A549 treated with dexamethasone at 1 μM for 4 hours (cell line): Measurements from ENCODE around the gene ADAMTS18. TPM values are rescaled to one million over a fixed set of nuclear protein-coding genes. Genes with fewer than 3 reads are reported as not detected.

Experiments
- total RNA-seq: library from RNA; stranded (reverse); fragments of 200-300 nt; extraction: Qiagen RNA extraction; gene quantifications from 5 replicates; pipeline ENCODE4 v1.2.3, GENCODE V29; 2022

Gene ADAMTS18, protein sequence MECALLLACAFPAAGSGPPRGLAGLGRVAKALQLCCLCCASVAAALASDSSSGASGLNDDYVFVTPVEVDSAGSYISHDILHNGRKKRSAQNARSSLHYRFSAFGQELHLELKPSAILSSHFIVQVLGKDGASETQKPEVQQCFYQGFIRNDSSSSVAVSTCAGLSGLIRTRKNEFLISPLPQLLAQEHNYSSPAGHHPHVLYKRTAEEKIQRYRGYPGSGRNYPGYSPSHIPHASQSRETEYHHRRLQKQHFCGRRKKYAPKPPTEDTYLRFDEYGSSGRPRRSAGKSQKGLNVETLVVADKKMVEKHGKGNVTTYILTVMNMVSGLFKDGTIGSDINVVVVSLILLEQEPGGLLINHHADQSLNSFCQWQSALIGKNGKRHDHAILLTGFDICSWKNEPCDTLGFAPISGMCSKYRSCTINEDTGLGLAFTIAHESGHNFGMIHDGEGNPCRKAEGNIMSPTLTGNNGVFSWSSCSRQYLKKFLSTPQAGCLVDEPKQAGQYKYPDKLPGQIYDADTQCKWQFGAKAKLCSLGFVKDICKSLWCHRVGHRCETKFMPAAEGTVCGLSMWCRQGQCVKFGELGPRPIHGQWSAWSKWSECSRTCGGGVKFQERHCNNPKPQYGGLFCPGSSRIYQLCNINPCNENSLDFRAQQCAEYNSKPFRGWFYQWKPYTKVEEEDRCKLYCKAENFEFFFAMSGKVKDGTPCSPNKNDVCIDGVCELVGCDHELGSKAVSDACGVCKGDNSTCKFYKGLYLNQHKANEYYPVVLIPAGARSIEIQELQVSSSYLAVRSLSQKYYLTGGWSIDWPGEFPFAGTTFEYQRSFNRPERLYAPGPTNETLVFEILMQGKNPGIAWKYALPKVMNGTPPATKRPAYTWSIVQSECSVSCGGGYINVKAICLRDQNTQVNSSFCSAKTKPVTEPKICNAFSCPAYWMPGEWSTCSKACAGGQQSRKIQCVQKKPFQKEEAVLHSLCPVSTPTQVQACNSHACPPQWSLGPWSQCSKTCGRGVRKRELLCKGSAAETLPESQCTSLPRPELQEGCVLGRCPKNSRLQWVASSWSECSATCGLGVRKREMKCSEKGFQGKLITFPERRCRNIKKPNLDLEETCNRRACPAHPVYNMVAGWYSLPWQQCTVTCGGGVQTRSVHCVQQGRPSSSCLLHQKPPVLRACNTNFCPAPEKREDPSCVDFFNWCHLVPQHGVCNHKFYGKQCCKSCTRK (N-terminal part only)
- 0.01 to 0.02 TPM (median 0.02 TPM) in 4 of 5 replicates, not detected in the other for total RNA-seq

DNA sequence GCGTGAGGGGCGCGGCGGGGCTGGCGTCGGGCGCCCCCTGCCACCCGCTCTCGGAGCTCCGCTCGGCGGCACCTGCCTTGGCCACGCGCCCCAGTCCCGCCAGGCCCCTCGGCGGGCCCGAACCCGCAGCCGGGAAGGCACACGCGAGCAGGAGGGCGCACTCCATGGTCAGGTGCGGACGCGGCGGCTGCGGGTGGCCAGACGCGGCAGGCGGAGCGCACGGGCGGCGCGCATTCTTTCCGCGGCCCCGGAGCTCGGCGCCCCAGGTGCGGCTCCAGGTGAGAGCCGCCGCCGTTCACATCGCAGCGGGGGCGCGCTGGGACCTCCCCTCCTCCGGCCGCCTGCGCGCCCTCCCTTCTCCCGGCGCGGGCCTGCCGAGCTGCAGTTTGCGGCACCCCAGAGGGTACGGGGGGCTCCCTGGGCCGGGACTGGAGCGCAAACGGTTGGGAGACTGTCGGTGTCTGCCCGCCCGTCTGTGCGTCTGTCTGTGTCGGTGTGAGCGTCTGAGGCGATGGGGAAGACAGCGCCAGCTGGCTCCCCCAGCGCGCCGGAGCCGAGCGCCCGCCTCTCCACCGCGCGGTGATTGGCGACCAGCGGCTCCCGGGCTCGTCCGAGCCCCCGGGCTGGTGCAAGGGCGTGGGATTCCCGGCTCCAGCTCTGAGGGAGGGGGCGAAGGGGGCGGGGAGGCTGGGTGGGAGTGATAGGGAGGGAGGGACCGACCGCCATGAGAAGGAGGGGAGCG is at the start of gene ADAMTS18:
Gene ADAMTS18 (minus strand): TSS at position 505 of the 742 bp plus-strand sequence. CDS start 339 bp downstream, at position 166.

Other genes with a start within 250 kb of the ADAMTS18 start
- gene MON1B, start 243.8 kb downstream of the ADAMTS18 start, total RNA-seq = 21.0 to 40.7 TPM (median 39.2 TPM) in 5 replicates
- gene SYCE1L, start 235.6 kb downstream of the ADAMTS18 start, total RNA-seq = 5.3 to 9.9 TPM (median 6.1 TPM) in 5 replicates